SKM-1 (cell line): ENCODE data around the gene STK35.

Experiments used
- DNase-seq: peaks from one replicate; lab custom pipeline; 2025; ENCODE audit not compliant: unreplicated experiment; lab: John Stamatoyannopoulos, UW

Gene STK35

GRCh38 chr20:2101057-2101864, at the start of gene STK35:
Gene STK35 (plus strand): TSS chr20:2101827. CDS start chr20:2101882, 55 bp downstream.
- DNase-seq: no peak

- DNase-seq: no peak
Measured at GRCh38 chr20:2051946-2052345, 49.7 kb upstream of the STK35 start.

GRCh38 chr20:2052741-2053140, 48.9 kb upstream of the STK35 start:
- DNase-seq: no peak

- no peak for DNase-seq
Measured at GRCh38 chr20:2053615-2054014, 48.0 kb upstream of the STK35 start.

- DNase-seq: no peak
Measured at GRCh38 chr20:2054911-2055310, 46.7 kb upstream of the STK35 start.

GRCh38 chr20:2059411-2059810, 42.2 kb upstream of the STK35 start:
- DNase-seq: no peak

- DNase-seq: no peak
Measured at GRCh38 chr20:2065099-2065498, 36.5 kb upstream of the STK35 start.

- DNase-seq: no peak
Measured at GRCh38 chr20:2066461-2067122, 35.0 kb upstream of the STK35 start.

- DNase-seq: no peak
Measured at GRCh38 chr20:2080532-2081224, 20.9 kb upstream of the STK35 start.

- DNase-seq: no peak
Measured at GRCh38 chr20:2084703-2085102, 16.9 kb upstream of the STK35 start.

GRCh38 chr20:2086177-2086979, 15.2 kb upstream of the STK35 start:
- DNase-seq: no peak

GRCh38 chr20:2086980-2087377, 14.6 kb upstream of the STK35 start:
- no peak for DNase-seq

- DNase-seq: no peak
Measured at GRCh38 chr20:2088891-2089290, 12.7 kb upstream of the STK35 start.

GRCh38 chr20:2089447-2089846, 12.2 kb upstream of the STK35 start:
- no peak for DNase-seq

GRCh38 chr20:2093159-2093781, 8.4 kb upstream of the STK35 start:
- no peak for DNase-seq

- no peak for DNase-seq
Measured at GRCh38 chr20:2093883-2094282, 7.7 kb upstream of the STK35 start.

- peak; percentile 42 for DNase-seq
Measured at GRCh38 chr20:2101865-2102584, 398 bp downstream of the STK35 start.

- DNase-seq: no peak
Measured at GRCh38 chr20:2102585-2103460, 1.2 kb downstream of the STK35 start.
